BE2C (cell line): ENCODE data around the gene ASPSCR1.

Experiments used
- DNase-seq: peaks from one replicate; pipeline ENCODE4 v3.0.0-alpha.2; 2020
- H3K27me3 ChIP-seq: fragments of 250-450 bp; sonication (Bioruptor Pico); 2 replicates; pipeline ENCODE4 v1.5.1; 2020; ENCODE audit warnings: mild to moderate bottlenecking
- H3K36me3 ChIP-seq: fragments of 250-450 bp; sonication (Bioruptor Pico); 2 replicates; pipeline ENCODE4 v1.5.1; 2020; ENCODE audit warnings: mild to moderate bottlenecking
- H3K4me1 ChIP-seq: fragments of 250-450 bp; sonication (Bioruptor Pico); 2 replicates; pipeline ENCODE4 v1.5.1; 2020
- H3K4me3 ChIP-seq: 2 replicates; pipeline ENCODE4 v1.5.1; 2011; ENCODE audit warnings: low read depth, low read length
- H3K9me3 ChIP-seq: fragments of 250-450 bp; sonication (Bioruptor Pico); 2 replicates; pipeline ENCODE4 v1.5.1; 2020
- CTCF ChIP-seq: IDR thresholded peaks from 2 replicates; pipeline ENCODE4 v1.5.1; 2012; ENCODE audit warnings: mild to moderate bottlenecking, low read depth, low read length

The ASPSCR1 gene

GRCh38 chr17:82062076-82062983 lies 84.9 kb downstream of the ASPSCR1 start:
- Histone ChIP-seq H3K9me3 (no peaks in the 10 kb centered on the region), H3K27me3 (no peaks in the 10 kb centered on the region), H3K36me3 (peaks cover 69% of the 10 kb centered on the region), H3K4me1 (no peaks in the 10 kb centered on the region), H3K4me3 (no peak overlapping the region)
- no peak for TF ChIP-seq CTCF
- no peak for DNase-seq

GRCh38 chr17:82062984-82063368 lies 85.5 kb downstream of the ASPSCR1 start:
- Histone ChIP-seq H3K27me3 (no peaks in the 10 kb centered on the region), H3K4me3 (no peak overlapping the region), H3K36me3 (peaks cover 62% of the 10 kb centered on the region), H3K4me1 (no peaks in the 10 kb centered on the region), H3K9me3 (no peaks in the 10 kb centered on the region)
- no peak for DNase-seq
- TF ChIP-seq CTCF, result no peak

- no peak for DNase-seq
- H3K4me1 ChIP-seq, result no peaks in the 10 kb centered on the region
- peak overlapping the region; percentile 93 for H3K4me3 ChIP-seq
- H3K36me3 ChIP-seq, result peaks cover 56% of the 10 kb centered on the region
- no peaks in the 10 kb centered on the region for H3K9me3 ChIP-seq
- TF ChIP-seq CTCF, result no peak
- no peaks in the 10 kb centered on the region for H3K27me3 ChIP-seq
Observed at GRCh38 chr17:82063424-82064415, 86.3 kb downstream of the ASPSCR1 start.

- no peak for DNase-seq
- no peak for TF ChIP-seq CTCF
- H3K36me3 ChIP-seq, result peaks cover 47% of the 10 kb centered on the region
Observed at GRCh38 chr17:82064433-82065192, 87.2 kb downstream of the ASPSCR1 start.

GRCh38 chr17:82065193-82065637 lies 87.8 kb downstream of the ASPSCR1 start:
- H3K4me3 ChIP-seq, result peak overlapping the region; percentile 93

More at GRCh38 chr17:82064433-82065192, 87.2 kb downstream of the ASPSCR1 start:
- Histone ChIP-seq H3K9me3 (no peaks in the 10 kb centered on the region), H3K4me1 (no peaks in the 10 kb centered on the region), H3K27me3 (no peaks in the 10 kb centered on the region), H3K4me3 (peak overlapping the region; percentile 93)

More at GRCh38 chr17:82065193-82065637, 87.8 kb downstream of the ASPSCR1 start:
- no peak for TF ChIP-seq CTCF
- no peaks in the 10 kb centered on the region for H3K9me3 ChIP-seq
- no peaks in the 10 kb centered on the region for H3K4me1 ChIP-seq
- no peak for DNase-seq
- H3K27me3 ChIP-seq, result no peaks in the 10 kb centered on the region
- H3K36me3 ChIP-seq, result peaks cover 41% of the 10 kb centered on the region
